Measurements from ENCODE around the gene TXNDC2. TPM values are rescaled to one million over a fixed set of nuclear protein-coding genes. Genes with fewer than 3 reads are reported as not detected.

Gene TXNDC2
- total RNA-seq, 1 donor from 2014 or later, result not detected

DNA sequence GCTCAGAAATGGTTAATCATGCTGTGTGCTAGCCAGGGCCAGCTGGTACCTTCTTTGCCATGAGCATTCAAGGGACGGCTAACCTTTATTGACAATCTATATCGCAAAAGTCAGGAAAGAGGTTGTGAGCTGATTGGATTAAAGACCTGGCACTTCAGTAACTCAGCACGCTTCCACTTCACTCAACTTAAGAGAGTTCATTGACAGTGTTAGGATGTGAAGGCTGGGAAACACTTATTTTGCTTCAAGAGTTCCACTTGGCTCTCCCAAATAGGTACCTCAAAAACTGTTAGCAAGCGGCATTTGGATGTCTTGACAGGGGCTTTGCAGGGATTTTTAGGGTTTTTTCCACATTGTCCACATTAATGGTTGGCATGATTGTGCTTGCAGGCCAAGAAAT lies 25.1 kb upstream of the TXNDC2 start:
- DNase-seq, result no peak

DNA sequence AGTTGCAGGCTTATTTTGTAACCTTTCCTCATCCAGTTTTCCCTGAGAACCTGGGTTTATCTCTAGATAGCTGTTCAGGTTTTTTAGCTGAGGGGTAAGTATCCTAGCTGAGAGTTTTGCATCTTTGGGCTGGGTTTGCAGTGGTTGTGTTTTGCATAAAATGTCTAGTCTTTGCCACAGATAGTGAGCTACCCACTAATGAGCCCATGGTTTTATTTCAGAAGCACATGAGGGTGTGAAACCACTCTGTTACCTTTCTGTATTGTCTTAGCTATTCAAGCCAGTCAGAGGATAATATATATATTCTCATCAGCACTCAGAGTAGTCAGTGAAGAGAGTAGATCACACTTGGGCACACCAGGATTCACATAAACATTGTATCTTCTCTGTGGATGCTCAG lies 24.6 kb upstream of the TXNDC2 start:
- DNase-seq, result no peak

DNA sequence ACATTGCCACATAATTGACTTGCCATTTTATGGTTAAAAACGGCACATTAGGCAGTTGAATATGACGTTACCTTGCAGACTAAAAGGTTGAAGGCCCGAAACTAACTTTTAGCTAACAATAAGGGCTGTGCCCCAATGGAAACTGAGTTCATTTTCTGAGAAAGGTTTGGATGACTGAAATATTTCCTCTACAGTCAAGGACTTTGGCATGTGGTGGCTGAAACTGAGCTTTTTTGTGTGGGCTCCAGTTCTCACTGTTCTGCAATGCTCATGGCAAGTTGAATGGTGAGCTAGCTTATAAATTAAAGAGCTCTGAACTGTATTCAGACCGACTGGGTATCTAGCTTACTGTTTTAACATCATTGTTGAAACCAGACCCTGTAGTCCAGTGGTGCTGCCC lies 23.8 kb upstream of the TXNDC2 start:
- no peak for DNase-seq

DNA sequence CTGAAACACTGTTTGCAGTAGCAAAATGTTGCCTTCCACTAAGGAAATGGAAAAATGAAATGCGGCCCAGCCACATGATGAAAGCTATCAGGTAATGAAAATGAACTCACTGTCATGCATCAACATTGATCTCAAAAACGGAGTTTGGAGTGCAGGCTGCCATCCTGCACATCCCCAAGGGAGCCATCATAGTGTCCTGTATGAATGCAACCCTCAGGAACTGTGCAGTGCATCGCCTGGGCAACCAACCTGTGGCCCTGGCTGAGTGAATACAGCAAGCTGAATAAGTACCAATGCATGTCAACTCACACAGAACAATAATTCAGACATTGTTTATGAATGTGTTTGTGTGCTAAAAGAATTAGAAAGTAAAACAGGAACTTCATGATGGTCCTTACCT lies 23.1 kb upstream of the TXNDC2 start:
- DNase-seq, result no peak

DNA sequence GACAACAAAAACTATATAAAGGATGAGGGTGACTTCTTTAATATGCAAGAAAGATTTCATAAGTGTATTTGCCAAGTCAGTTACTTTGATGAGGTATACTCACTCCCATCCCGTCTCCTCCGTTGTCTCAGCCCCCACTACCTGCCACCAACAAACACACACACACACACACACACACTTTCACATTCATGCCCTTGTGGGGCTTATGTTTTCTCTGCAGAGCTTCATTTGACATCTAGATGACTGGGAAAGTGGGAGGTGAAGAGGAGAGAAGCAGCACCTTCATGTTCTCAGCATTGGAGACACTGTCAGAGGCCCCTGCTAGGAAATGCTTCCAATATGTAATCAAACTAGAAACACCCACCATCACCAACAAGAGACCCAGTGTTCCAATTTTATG lies 22.5 kb upstream of the TXNDC2 start:
- DNase-seq, result no peak

DNA sequence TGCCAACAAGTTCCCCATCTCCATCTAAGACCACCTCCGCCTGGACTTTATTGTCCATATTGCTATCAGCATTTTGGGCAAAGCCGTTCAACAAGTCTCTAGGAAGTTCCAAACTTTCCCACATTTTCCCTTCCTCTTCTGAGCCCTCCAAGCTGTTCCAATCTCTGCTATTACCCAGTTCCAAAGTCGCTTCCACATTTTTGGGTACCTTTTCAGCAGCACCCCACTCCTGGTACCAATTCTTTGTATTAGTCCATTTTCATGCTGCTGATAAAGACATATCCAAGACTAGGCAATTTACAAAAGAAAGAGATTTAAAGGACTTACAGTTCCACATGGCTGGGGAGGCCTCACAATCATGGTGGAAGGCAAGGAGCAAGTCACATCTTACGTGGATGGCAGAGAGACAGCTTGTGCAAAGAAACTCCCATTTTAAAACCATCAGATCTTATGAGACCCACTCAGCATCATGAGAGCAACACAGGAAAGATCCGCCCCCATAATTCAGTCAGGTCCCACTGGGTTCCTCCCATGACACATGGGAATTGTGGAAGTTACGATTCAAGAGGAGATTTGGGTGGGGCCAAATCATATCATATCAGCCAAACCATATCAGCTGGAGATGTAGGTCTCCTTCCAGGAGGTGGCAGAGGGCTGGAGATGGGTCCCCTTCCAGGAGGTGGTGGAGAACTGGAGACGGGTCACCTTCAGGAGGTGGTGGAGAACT lies 19.8 kb upstream of the TXNDC2 start:
- no peak for DNase-seq

DNA sequence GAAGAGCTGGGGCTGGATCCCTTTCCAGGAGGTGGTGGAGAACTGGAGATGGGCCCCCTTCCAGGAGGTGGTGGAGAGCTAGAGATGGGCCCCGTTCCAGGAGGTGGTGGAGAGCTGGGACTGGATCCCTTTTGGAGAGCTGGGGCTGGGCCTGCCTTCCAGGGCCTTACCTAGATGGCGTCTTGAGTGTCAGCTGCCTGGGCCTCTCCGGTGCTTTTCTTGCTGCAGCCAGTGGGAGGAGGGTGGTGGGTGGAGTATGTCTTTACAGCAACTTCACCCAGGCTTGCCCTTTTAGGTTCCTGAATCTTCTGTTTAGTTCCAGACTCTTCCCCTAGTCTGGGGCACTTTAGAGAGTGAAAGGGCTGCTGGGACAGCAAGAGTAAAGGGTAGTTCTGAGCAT lies 19.1 kb upstream of the TXNDC2 start:
- no peak for DNase-seq

DNA sequence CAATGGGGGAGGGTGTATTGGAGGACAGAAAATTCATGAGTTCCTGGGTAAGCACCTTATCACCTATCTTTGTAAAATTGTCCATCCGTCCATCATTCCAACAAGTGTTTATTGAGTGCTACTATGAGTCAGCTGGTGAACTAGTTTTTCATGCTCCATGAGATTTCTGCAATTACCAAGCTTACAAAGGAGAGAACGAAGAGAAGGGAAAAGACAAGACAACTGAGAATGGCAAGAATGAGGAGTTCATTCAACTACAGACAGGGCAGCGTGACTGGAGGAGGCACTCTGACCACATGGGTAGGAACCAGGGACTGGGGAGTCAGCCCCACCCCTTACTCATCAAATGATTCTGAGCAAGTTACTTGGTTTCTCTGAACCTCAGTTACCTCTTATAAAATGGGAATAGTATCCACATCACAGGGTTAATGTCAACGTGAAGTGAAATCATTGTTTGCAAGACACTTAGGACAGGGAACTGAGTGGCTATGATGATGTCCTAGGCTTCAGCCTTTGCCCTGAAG lies 18.6 kb upstream of the TXNDC2 start:
- no peak for DNase-seq

DNA sequence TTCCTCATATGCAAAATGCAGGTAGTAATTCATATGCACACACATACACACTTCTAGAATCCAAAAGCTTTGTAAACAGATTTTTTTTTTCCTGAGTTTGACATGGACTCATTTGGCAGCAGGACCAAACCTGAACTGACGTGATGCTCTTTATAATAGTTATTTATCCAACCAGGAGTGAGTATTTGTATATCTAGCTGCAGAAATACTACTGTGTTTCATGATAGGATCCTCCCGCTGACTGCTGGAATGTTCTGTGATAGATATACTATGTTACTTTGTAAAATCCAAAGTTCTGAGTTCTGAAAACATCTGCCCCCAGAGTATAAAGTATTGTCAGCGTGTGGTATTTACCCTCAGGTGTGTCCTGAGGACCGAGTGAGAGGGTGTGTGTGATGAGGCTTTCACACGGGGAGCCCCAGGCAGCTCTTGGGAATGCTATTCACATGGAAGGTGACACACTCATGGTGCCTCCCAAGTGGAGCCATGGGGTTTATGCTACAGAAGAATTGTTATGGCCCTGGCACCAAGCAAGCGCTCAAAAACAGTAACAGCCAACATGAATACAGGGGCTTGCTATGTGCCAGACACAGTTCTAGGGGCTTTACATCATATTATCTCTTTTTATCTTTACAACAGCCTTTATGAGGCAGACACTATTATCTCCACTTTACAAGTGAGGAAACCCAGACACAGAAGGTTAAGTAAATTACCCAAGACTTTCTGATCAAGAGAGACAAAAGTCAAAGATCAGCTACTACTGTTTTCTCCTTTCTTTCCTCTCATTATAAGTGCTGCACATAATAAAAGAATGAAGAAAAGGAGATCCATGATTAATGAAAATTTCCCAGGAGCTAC lies 16.7 kb upstream of the TXNDC2 start:
- DNase-seq, result no peak

DNA sequence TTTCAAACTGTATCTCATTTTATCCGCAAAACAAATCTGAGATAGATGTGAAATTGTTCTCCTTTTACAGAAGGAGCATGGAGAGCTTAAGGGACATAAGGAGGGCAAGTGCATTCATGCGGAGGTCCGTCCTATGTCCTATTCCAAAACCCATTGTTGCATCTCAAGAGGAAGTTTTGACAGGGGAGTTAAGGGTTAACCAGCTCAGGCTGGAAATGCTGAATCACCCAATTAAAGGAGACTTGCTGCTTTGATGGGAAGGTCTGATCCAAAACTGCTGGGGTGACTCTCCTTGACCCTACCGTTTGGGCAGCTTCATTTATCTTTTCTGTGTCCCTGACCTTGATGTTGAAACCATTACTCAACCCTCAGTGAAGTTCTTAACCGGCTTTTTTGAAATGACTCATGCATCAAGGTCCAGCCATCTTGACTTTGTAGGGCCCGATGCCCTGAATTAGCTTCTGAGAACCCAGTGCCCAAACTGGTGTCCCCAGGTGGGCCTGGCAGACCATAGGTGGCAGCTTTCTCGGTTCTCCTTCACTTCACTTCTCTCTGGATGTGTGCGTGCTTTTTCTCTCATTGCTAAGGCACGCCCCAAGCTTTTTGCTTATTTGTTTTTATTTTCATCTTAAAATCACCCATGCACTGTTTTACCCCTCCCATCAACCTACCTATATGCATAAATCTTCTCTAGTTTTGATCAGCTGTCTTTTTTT lies 15.9 kb upstream of the TXNDC2 start:
- DNase-seq, result no peak

DNA sequence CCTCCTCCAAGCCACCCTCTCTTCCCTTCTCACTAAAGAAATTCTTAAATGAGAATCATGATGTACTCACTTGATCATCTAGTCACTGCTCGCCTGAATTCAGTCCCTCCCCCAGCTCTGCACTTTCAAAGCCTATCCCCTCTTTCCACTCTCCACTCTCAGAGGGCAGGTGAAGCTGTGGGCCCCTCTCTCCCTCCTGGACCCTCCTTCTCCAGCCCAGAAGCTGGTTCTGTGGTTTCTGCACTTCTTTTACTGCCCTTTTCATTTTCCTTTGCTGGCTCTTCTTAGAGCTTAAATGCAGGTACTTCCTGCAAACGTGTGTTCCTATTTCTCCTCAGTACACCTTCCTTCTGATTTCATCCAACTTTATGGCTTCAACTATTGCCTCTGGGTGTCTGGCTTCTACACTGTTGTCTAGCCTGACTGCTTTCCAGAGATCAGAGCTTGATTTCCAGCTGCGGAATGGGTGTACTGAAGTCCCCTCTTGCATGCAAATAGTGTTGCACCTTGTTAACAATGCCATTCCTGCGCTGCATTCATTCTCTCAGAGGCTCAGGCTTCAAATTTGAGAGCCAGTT lies 15.3 kb upstream of the TXNDC2 start:
- DNase-seq, result no peak

DNA sequence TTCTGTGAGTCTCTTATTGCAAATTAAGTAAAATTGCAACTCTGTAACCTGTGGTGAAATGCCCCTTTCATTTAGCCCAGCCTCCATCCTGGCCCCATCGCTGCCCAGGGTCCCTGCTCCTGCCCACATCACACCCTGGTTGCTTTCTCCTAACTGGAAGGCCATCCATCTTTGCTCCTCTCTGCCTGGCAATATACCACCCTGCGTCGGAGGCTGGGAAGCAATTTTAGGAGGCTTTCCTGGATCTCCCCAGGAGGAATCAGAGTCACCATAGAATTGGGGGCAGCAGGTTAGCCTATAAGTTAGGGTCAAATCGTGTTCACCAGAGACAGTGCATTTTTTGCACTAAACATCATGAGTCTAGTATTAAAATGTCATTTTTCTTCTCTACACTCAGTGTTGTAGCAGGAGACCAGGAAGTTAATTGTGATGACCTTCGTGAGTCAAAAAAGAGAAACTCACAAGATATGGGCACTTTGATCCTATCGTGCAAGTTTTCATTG lies 14.5 kb upstream of the TXNDC2 start:
- no peak for DNase-seq

DNA sequence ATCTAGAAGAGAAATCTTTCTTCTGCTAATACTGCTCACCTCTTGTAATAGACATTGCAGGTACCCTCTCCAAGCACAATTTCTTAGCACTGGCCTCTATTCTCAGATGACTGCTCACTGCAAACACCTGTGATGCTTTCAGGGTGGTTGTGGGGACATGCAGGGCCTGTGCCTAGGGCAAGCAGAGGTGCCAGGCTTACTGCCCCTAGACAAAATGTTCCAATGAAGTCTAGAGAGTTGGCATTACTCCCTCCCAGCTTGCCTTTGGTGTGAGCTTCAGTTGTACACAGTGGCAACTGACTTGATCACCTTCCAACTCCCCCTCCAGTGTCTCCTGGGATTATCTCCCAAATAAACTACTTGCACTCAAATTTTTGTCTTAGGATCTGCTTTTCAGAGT lies 12.9 kb upstream of the TXNDC2 start:
- no peak for DNase-seq

DNA sequence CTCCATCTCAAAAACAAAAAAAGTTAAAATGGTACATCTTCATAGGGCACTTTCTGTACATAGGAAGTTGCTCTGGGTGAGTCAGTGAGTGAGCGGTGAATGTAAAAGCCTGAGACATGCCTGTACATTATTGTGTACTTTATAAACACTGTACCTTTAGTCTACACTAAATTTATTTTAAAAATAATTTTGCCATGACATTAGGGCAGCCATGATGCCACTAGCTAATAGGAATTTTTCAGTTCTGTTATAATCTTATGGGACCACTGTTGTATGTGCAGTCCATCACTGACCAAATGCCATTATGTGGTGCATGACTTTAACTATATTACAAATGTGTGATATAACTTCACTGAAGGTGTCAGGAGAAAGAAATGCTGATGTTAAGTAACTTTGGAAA lies 11.0 kb upstream of the TXNDC2 start:
- no peak for DNase-seq

DNA sequence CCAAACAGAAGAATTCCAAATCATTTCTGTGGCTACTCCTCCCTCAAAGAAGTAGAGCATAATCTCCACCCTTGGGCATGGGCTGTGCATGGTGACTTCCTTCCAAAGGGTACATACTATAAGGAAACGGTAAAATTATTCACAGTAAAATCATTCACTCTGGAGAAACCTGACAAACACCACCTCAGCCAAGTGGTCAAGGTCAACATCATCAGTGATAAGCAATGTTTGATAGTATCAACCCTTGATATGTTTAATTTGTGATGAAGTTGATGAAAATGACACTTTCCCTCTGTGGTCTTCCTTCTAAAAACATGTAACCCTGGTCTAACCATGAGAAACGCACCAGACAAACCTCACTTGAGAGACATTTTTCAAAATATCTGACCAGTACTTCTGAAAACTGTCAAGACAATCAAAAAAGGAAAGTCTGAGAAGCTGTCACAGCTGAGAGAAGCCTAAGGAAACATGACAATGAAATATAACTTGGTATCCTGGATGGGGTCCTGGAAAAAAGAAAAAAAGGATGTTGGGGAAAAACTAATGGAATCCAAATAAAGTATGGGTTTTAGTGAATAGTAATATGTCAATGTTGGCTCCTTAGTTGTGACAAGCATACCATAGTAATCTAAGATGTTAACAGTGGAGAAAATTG lies 9.4 kb upstream of the TXNDC2 start:
- DNase-seq, result no peak

DNA sequence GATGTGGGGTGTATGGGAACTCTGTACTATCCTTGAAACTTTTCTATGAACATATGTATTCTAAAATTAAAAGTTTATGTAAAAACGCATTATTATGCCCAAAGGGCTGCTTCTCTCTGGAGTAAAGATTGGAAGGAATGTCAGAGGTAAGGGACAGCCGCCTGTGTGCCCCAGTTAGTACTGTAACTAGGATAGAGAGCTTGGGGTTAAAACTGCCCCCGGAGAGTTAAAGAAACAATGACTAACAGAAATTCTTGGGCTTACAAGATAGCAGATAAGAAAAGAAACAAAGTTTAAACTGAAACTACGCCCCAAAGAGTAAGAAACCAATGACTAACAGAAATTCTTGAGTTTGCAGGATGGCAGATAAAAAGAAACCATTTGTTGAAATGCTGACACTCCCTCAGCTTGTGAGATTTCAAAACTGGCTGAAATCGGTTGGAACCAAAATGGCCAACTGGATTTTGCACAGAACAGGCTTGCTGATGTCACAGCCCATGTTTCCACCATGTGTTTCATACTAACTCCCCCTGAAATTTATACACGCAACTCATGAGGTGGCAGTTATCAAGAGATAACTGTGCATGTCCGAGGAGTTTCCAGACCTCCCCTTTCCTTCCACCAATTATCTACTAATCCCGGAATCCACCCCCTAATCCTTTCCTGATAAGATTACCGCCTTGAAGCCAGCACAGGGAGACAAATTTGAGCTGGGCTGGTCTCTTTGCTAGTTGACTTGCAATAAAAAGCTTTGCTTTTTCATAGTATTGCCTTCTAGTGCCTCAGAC lies 8.7 kb upstream of the TXNDC2 start:
- no peak for DNase-seq

DNA sequence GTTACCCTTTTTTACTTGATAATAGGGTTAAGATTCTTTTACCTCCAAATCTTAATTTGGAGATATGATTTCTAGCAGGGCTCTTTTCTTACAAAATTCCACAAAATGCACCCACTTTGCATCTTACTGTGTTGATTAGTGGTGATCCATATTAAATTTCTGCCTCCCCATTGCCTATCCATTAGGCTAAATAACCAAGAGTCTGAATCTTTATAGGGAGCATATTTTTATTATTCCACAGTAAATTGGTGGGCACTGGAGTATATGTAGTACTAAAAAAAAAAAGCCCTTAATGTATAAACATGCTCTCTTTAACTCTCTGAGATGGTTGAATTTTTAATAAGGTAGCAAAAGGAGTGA lies 8.1 kb upstream of the TXNDC2 start:
- DNase-seq, result no peak

DNA sequence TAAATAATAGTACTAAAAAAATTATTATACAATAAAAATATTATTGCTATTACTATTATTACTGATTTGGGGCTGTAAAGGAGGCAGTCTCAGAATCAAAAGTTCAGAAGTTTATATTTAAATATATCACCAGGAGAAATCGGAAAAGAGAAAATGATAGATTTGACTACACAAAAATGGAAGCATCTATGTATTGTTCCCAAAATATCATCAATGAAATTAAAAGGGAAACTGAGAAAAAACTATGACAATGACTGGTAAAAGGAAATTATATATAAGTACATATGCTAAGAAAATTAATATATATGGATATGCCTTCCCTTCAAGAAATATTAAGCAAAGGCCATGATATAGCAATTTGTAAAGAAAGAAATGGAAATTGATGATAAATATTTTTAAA lies 7.7 kb upstream of the TXNDC2 start:
- no peak for DNase-seq

DNA sequence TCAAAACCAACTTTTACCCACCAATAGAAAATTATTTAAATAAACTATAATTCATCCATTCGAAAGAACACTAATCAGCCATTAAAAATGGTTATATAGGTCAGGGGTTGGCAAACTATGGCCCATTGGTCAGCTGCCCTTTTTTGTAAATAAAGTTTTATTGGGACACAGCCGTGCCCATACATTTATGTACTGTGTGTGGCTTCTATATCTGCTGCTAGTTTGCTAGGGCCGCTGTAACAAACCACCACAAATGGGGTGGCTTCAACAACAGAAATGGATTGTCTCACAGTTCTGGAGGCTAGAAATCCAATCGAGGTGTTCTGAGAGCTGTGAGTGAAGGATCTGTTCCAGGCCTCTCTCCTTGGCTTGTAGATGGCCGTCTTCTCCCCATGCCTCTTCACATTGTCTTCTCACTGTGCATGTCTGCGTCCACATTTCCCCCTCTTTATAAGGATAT lies 7.0 kb upstream of the TXNDC2 start:
- no peak for DNase-seq

DNA sequence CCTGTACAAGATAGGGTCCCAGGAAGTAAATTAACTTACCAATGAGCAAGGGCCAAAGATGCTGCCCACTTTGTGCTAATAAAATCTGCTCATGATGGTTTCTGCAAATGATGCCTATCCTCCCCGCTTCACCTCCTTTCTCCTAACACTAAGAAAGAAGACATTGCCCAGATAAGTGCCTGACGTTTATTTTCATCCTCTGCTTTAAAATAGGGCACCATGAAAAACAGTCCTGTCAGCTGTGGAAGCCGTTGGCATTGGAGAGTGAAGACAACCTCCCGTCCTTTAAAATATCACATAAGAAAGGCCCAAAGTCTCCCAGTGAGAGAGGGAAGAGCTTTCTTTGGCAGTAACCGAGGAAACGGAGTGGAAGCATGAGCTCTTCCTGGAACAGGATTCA lies 1.7 kb upstream of the TXNDC2 start:
- no peak for DNase-seq

DNA sequence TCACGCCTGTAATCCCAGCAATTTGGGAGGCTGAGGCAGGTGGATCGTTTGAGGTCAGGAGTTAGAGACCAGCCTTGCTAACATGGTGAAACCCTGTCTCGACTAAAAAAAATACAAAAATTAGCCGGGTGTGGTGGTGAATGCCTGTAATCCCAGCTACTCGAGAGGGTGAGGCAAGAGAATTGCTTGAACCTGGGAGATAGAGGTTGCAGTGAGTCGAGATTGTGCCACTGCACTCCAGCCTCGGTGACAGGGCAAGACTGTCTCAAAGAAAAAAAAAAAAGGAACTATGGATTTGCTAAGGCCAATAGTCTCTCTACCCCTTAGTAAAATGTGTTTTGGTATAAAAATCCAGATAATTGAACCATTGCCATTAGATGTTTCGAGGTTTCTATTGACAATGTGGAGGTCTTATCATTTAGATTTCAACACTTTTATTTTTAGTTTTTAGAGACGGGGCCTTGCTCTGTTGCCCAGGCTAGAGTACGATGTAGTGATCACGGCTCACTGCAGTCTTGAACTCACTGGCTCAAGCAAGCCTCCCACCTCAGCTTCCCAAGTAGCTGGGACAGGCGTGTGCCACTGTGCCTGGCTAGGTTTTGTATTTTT lies 1.1 kb upstream of the TXNDC2 start:
- no peak for DNase-seq
